Measurements from ENCODE around the gene DAB1.

The DAB1 gene

GRCh38 chr1:57369889-57370288 is 54.0 kb downstream of the DAB1 start:
- DNase-seq (ENCODE audit: low read depth in 2 of 2) = no peak
- no peak for TF ChIP-seq CTCF (IDR thresholded peaks at IDR 0.05; ENCODE audit: low read depth, low read length)
- no peak overlapping the region for H3K4me3 ChIP-seq (replicated peaks in 1 of 2; ENCODE audit: low read depth in 2 of 2, low read length in 2 of 2)

- no peak for TF ChIP-seq CTCF (IDR thresholded peaks at IDR 0.05; ENCODE audit: low read depth, low read length)
- no peak overlapping the region for H3K4me3 ChIP-seq (replicated peaks in 1 of 2; ENCODE audit: low read depth in 2 of 2, low read length in 2 of 2)
- DNase-seq (ENCODE audit: low read depth in 2 of 2) = no peak
These were observed 55.9 kb downstream of the DAB1 start for GRCh38 chr1:57367945-57368344.

- no peak for TF ChIP-seq CTCF (IDR thresholded peaks at IDR 0.05; ENCODE audit: low read depth, low read length)
These were observed 60.2 kb downstream of the DAB1 start for GRCh38 chr1:57363643-57364042.

GRCh38 chr1:57363165-57363564 is 60.7 kb downstream of the DAB1 start:
- no peak for TF ChIP-seq CTCF (IDR thresholded peaks at IDR 0.05; ENCODE audit: low read depth, low read length)
- no peak for DNase-seq (ENCODE audit: low read depth in 2 of 2)
- no peak overlapping the region for H3K4me3 ChIP-seq (replicated peaks in 1 of 2; ENCODE audit: low read depth in 2 of 2, low read length in 2 of 2)

More at GRCh38 chr1:57363643-57364042, 60.2 kb downstream of the DAB1 start:
- no peak overlapping the region for H3K4me3 ChIP-seq (replicated peaks in 1 of 2; ENCODE audit: low read depth in 2 of 2, low read length in 2 of 2)
- DNase-seq (ENCODE audit: low read depth in 2 of 2) = no peak

GRCh38 chr1:57362480-57362879 is 61.4 kb downstream of the DAB1 start:
- DNase-seq (ENCODE audit: low read depth in 2 of 2) = no peak
- H3K4me3 ChIP-seq (replicated peaks in 1 of 2; ENCODE audit: low read depth in 2 of 2, low read length in 2 of 2) = no peak overlapping the region
- TF ChIP-seq CTCF (IDR thresholded peaks at IDR 0.05; ENCODE audit: low read depth, low read length) = no peak

GRCh38 chr1:57361516-57361915 is 62.3 kb downstream of the DAB1 start:
- no peak for DNase-seq (ENCODE audit: low read depth in 2 of 2)
- TF ChIP-seq CTCF (IDR thresholded peaks at IDR 0.05; ENCODE audit: low read depth, low read length) = no peak
- H3K4me3 ChIP-seq (replicated peaks in 1 of 2; ENCODE audit: low read depth in 2 of 2, low read length in 2 of 2) = no peak overlapping the region

- TF ChIP-seq CTCF (IDR thresholded peaks at IDR 0.05; ENCODE audit: low read depth, low read length) = no peak
- H3K4me3 ChIP-seq (replicated peaks in 1 of 2; ENCODE audit: low read depth in 2 of 2, low read length in 2 of 2) = no peak overlapping the region
- DNase-seq (ENCODE audit: low read depth in 2 of 2) = no peak
These were observed 62.9 kb downstream of the DAB1 start for GRCh38 chr1:57360846-57361407.

Data from cardiac fibroblast (primary cell).